ENCODE results near the gene ADARB2.

The ADARB2 gene

GRCh38 chr10:1203704-1204103 lies 533.6 kb downstream of the ADARB2 start:
- in situ Hi-C loops (cut with HindIII; ENCODE audit: low sequenced_read_pairs), result no loop called here

GRCh38 chr10:1203216-1203615 lies 534.1 kb downstream of the ADARB2 start:
- in situ Hi-C loops (cut with HindIII; ENCODE audit: low sequenced_read_pairs), result no loop called here

DNA sequence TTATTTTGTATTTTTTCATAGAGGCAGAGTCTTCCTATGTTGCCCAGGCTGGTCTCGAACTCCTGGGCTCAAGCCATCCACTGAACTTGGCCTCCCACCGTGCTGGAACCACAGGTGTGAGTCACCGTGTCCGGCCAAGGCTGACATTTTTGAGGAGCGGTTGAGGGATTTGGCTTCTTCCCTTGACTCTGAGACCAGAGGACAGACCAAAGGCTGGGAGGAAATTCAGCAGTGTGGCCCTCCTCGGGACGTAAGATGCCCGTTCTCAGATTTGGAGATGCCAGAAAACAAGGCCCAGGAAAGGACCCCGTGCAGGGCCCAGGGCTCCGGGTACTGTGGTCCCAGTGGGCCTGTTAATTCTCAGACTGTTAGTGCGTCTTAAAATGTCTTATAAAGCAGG lies 535.0 kb downstream of the ADARB2 start:
- in situ Hi-C loops (cut with HindIII; ENCODE audit: low sequenced_read_pairs), result no loop called here

DNA sequence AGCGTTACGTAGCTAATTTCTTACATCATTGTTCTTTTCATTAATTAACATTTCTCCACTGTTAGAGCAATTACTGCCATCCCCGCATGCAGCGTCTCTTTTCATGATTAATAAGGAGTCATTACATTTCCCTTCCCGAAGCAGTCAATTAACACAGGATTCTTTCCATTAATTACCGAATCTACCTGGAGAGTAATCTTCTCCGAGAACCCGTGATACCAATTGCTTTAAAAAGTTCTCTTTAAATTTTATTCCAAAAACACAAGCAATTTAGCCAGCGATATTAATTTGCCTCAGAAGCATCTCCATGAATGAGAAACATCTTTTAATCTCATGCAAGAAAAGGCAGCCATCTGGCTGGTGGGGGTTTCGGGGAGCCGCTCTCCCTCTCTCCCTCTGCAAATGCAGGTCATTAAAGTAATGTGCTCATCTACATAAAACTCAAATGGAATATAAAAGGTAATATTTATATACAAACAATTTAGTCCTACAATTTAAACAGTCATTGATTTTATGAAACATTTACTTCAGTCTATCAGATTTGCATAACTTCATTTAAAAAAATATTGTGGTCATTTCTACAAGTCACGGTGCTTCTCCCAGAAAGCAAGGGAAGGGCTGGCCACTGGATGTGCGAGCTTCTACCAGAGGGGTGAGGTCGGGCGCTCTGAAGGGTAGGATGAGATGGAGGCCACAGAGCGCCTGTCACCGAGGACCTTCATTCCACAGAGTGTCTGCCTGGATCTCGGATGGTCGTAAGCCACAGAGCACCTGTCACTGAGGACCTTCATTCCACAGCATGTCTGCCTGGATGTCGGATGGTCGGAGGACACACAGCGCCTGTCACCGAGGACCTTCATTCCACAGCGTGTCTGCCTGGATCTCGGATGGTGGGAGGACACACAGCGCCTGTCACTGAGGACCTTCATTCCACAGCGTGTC lies 536.2 kb downstream of the ADARB2 start:
- in situ Hi-C loops (cut with HindIII; ENCODE audit: low sequenced_read_pairs), result no loop called here

DNA sequence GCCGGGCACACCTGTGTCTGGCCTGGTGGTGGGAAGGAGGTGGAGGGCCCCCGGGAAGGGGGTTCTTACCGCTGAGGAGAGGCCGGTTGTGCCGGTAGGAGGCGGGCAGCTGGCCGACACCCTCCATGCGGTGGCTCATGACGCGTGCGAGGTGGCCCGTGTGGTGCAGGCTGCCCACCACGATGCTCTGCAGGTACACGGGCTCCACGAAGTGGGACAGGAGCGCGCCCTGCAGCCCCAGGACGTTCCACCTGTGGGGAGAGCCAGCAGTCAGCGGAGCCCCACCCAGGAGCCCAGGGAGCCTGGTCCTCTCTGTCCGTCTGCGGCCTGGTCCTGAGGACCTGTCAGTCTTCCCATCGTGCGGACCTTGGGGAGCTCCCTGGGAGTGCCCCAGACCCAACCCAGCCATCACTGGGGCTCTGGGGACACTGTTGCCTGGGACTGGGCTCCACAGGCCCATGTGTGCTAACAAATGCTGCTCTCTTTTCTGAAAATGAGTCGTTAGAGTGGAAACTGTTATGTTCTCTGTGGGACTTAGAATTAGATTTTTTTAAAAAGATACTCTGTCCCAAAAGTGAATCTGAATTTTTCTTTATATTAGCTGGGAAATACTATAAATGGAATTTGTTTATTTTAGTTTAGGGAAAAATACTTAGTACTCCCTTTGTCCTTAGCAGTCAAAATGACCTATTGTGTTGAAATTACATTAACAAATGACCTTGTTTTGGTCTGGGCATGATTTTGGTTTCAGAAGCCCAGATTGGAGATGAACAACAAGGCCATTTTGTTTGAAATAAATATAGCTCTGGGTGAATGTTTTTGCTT lies 537.2 kb downstream of the ADARB2 start:
- in situ Hi-C loops (cut with HindIII; ENCODE audit: low sequenced_read_pairs), result no loop called here

GRCh38 chr10:1199345-1199673 lies 538.0 kb downstream of the ADARB2 start:
- in situ Hi-C loops (cut with HindIII; ENCODE audit: low sequenced_read_pairs), result no loop called here

- in situ Hi-C loops (cut with HindIII; ENCODE audit: low sequenced_read_pairs), result no loop called here
Observed at GRCh38 chr10:1198453-1199344, 538.6 kb downstream of the ADARB2 start.

DNA sequence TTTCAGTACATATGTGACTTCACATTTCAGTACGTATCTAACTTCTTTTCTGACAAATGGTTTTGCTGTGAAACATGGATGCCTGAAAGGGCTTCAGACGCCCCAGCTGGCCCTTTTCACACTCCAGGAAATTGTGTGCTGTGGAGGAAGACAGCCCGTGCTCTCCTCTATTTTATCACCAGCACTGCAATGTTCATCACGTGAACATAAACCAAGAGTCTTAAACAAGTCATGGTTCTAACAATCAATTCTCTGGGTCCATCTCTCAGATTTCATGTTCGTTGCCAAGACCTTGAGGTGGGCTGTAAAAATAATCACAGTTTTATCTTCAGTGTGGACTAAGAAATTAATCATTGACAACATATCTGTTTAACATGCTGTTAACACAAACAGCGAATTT lies 539.9 kb downstream of the ADARB2 start:
- in situ Hi-C loops (cut with HindIII; ENCODE audit: low sequenced_read_pairs), result no loop called here

GRCh38 chr10:1196656-1197055 lies 540.7 kb downstream of the ADARB2 start:
- in situ Hi-C loops (cut with HindIII; ENCODE audit: low sequenced_read_pairs), result no loop called here

DNA sequence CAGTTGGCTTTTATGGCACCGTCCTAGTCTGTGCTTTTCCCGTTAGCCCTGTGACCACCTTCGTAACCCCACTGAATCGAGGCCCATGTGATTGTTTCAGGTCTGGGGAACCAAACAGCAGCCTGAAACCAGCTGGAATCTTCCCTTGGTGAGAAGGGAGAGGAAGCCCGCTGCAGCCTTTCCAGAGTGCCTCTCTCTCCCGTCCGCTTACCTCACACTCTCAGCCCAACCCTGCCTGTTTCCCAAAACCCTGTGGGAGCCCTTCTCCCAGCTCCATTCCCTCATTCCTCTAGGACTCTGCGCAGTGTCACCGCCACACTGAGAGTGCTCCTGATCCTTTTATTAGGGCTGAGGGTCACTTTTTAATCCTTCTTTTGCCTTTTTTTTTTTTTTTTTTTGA lies 541.5 kb downstream of the ADARB2 start:
- in situ Hi-C loops (cut with HindIII; ENCODE audit: low sequenced_read_pairs), result no loop called here

DNA sequence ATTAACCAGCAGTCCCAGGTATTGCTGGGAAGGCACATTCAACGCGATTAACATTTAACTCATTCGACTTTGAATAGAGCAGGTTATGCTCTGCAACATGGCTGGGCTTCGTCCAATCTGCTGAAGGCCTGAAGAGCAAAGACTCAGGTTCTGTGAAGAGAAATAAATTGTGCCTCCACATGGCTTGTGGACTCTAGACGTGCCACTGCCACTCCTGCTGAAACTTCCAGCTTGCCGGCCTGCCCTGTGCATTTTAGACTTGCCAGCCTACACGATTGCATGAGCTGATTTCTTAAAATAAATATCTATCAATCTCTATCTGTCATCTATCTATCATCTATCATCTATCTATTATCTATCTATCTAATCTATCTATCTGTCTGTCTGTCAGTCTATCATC lies 543.2 kb downstream of the ADARB2 start:
- in situ Hi-C loops (cut with HindIII; ENCODE audit: low sequenced_read_pairs), result no loop called here

DNA sequence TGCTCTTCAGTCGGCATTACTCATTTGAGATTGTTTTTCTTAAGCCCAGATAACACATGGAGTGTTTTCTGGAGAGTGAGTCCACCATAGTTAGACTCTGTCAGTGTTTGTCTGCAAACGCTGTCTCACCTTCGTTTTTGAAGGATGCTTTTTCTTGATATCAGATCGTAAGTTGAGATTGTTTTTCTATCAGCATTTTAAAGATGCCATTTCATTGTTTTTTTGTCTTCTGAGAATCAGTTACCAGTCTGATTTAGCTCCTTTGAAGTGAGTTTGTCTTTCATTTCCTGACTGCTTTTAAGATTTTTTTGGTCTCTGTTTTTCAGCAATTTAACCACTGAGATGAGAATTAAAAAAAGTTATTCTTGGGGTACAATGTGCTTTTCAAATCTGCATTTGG lies 543.8 kb downstream of the ADARB2 start:
- in situ Hi-C loops (cut with HindIII; ENCODE audit: low sequenced_read_pairs), result no loop called here

DNA sequence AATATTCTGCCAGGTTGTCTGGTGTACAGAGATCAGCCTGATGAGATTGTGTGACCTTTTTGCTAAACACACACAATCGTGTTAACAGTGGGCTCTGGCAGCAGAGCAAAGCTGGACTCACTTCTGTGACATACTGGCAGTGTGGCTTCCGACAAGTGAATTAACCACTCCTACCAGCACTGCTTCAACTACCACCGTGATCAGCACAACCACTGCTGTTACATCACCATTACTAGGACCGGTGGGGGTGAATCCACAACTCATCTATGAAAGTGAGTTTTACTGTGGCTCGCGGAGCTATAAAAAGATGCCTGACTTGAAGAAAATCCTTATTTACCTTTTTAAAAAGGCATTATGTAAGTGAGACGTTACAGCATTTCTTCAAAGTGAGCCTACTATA lies 545.6 kb downstream of the ADARB2 start:
- in situ Hi-C loops (cut with HindIII; ENCODE audit: low sequenced_read_pairs), result no loop called here

- in situ Hi-C loops (cut with HindIII; ENCODE audit: low sequenced_read_pairs), result no loop called here
Observed at GRCh38 chr10:1190791-1191490, 546.4 kb downstream of the ADARB2 start.

- in situ Hi-C loops (cut with HindIII; ENCODE audit: low sequenced_read_pairs), result no loop called here
Observed at GRCh38 chr10:1190052-1190395, 547.3 kb downstream of the ADARB2 start.

GRCh38 chr10:1189166-1190051 lies 547.9 kb downstream of the ADARB2 start:
- in situ Hi-C loops (cut with HindIII; ENCODE audit: low sequenced_read_pairs), result no loop called here

DNA sequence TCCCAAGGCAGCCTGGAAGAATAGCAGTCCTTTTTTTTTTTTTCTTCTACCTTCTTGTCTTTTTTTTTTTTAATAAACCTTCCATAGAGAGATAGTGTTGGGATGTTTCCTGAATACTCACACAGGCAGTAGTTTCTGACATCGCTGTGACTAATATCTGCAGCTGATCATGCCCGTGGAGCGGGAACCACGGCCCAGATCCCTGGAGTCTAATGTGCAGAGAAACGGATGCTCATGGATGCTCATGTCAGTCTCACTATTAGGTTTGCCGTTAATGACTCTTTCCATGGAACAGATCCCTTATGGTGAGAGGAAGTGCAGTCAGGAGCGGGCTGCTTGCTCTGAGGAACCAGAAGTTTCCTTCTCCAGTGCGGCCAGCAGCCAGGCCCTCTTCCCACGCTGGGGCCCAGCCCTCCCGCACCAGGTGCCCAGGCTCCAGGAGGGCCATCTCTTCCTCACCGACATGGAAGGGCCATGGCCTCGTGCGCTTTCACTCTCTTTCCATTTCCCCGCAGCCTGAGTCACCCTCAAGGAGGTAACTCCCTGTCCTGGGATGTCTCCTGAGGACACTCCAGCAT lies 548.7 kb downstream of the ADARB2 start:
- in situ Hi-C loops (cut with HindIII; ENCODE audit: low sequenced_read_pairs), result no loop called here

GRCh38 chr10:1187855-1188557 lies 549.3 kb downstream of the ADARB2 start:
- in situ Hi-C loops (cut with HindIII; ENCODE audit: low sequenced_read_pairs), result no loop called here
